ENCODE results near the gene LAMB3. TPM values are rescaled to one million over a fixed set of nuclear protein-coding genes. Genes with fewer than 3 reads are reported as not detected.

LAMB3 gene
- total and polyA plus RNA-seq, 2 donors (not counting 1 experiment from before 2014, with no cell fraction given) = 0.33 to 0.37 TPM

DNA sequence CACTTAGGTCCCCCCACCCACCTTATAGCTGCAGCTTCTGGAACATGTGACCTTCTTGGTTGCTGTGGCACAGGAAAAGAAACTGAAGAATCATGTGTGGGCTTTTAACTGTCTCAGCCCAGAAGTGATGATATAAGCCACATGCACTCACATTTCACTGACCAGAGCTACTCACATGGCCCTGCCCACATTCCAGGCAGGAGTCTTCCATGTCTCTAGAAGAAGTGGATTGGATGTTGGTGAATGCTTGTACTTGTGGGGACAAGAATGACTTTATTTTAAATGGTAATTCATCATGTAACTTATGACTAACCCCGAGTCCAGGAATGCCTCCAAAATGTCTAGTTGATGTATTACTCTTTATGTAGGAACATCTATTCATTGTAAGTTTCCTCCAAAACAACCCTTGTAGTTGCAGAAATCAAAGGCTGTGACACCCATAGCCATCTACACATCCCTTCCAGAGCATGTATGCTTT is 84.5 kb downstream of the LAMB3 start:
- POLR2A ChIA-PET = no interaction called here
- Histone ChIP-seq H2AFZ (ENCODE audit: insufficient read depth, low read depth, low read length, poor library complexity, severe bottlenecking) (no peak overlapping the region), H3K79me2 (ENCODE audit: control insufficient read depth, insufficient read depth, low read length) (no peaks in the 10 kb centered on the region), H3K4me2 (replicated peaks; ENCODE audit: low read depth, low read length, poor library complexity, severe bottlenecking) (no peak overlapping the region), H3K4me3 (ENCODE audit: control extremely low read depth in 1 of 5, extremely low read depth in 1 of 5, insufficient read depth in 1 of 5, low read depth in 2 of 5, low read length in 4 of 5) (no peak overlapping the region), H3K27me3 (replicated peaks in 1 of 4; ENCODE audit: control extremely low read depth in 1 of 4, control insufficient read depth in 3 of 4, insufficient read depth in 4 of 4, low read length in 3 of 4) (peaks cover 0 to 20% (median 11%) of the 10 kb centered on the region in 4 experiments), H3K4me1 (ENCODE audit: control insufficient read depth in 2 of 2, insufficient read depth in 2 of 2, low read length in 2 of 2) (peaks cover 4 to 5% of the 10 kb centered on the region in 2 donors), H3K9me3 (ENCODE audit: control extremely low read depth in 1 of 3, control insufficient read depth in 2 of 3, insufficient read depth in 1 of 3, low read length in 2 of 3) (no peaks in the 10 kb centered on the region), H4K20me1 (ENCODE audit: control insufficient read depth, insufficient read depth, low read length, poor library complexity, severe bottlenecking) (no peaks in the 10 kb centered on the region), H3K27ac (ENCODE audit: low read length in 2 of 2) (no peak overlapping the region), H3K36me3 (replicated peaks in 1 of 2; ENCODE audit: control extremely low read depth in 1 of 2, control insufficient read depth in 1 of 2, extremely low read depth in 1 of 2, insufficient read depth in 2 of 2, low read length in 1 of 2) (no peaks in the 10 kb centered on the region), H3K9ac (ENCODE audit: low read length) (no peak overlapping the region)
- CTCF ChIA-PET = interaction anchor here (0.9 to 5.0 kb wide), 11 partner anchors 9 to 365 kb away, joined by 3 to 59 read pairs (median 4); partner anchors contain the start of gene CAMK1G
- ATAC-seq (ENCODE audit: low read depth) = no peak
- TF ChIP-seq CTCF (IDR thresholded peaks at IDR 0.05) (no peak), EZH2 (IDR thresholded peaks at IDR 0.05; ENCODE audit: borderline replicate concordance, insufficient read depth, low read depth, low read length, poor library complexity, severe bottlenecking) (no peak)
- Mint-ChIP-seq H3K27ac (no peak overlapping the region), H3K4me1 (peaks cover 5% of the 10 kb centered on the region), H3K9me3 (ENCODE audit: insufficient read depth) (no peaks in the 10 kb centered on the region), H3K27me3 (peaks cover 48% of the 10 kb centered on the region), H3K4me3 (no peak overlapping the region)
- no CpG with 5 or more reads among the region's 1 CpG for WGBS (ENCODE audit: insufficient coverage)
- DNase-seq = no peak
- intact Hi-C loops (cut with micrococcal nuclease) = no loop called here

DNA sequence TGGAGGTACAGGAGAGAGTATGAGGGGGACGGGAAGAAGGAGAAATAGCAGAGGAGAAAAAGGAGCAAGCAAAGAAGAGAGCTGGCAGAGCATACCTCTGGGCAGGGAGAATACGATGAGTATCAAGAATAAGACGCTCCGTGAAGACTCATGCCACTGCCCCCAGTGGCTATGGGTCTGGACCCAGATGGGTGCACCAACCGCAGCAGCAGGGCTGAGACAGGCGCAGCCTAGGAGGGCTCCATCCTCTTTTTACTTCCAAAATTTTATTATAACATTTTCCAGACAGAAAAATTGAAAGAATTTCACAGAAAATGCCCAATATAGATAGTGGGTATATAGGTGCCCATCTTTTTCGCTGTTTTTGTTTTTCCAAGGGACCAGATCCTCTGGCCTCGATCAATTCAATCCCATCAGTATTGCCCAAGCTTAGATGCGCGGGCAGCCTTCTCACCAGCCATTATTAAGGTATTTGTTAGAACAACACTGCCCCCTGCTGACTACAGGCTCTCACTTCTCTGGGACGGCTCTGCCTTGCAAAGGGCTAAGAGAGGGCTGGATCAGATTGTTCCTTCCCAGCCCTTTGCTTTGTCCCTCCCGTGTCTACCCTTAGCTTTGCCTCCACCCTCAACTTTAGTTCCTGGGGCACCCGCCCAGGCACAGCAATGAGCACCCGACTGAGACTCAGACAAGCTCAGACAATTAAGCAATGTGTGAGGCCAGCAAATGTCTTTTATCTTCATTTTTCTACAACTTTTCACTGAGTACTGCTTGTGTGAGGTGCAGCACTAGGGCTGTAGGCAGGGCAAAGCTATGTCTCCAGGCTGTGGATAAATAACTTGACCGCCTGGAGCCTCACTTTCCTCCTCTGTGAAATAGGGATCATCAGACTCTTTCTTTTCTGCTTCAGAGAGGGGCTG is 86.2 kb downstream of the LAMB3 start:
- H3K4me3 Mint-ChIP-seq = no peak overlapping the region
- no peak overlapping the region for H3K27ac Mint-ChIP-seq
- peaks cover 4 to 5% of the 10 kb centered on the region in 2 donors for H3K4me1 ChIP-seq (ENCODE audit: control insufficient read depth in 2 of 2, insufficient read depth in 2 of 2, low read length in 2 of 2)
- no peak overlapping the region for H3K27ac ChIP-seq (ENCODE audit: low read length in 2 of 2)
- intact Hi-C loops (cut with micrococcal nuclease) = no loop called here
- H3K36me3 ChIP-seq (replicated peaks in 1 of 2; ENCODE audit: control extremely low read depth in 1 of 2, control insufficient read depth in 1 of 2, extremely low read depth in 1 of 2, insufficient read depth in 2 of 2, low read length in 1 of 2) = no peaks in the 10 kb centered on the region
- no peak overlapping the region for H3K9ac ChIP-seq (ENCODE audit: low read length)
- H3K27me3 ChIP-seq (replicated peaks in 1 of 4; ENCODE audit: control extremely low read depth in 1 of 4, control insufficient read depth in 3 of 4, insufficient read depth in 4 of 4, low read length in 3 of 4) = peaks cover 0 to 20% (median 11%) of the 10 kb centered on the region in 4 experiments
- ChIA-PET POLR2A (no interaction called here), CTCF (interaction anchor here (0.6 to 5.0 kb wide), 16 partner anchors 9 to 363 kb away, joined by 3 to 59 read pairs (median 4); partner anchors contain the start of genes CAMK1G and UTP25)
- ATAC-seq (ENCODE audit: low read depth) (no peak), DNase-seq (peak; percentile 63)
- no peaks in the 10 kb centered on the region for H4K20me1 ChIP-seq (ENCODE audit: control insufficient read depth, insufficient read depth, low read length, poor library complexity, severe bottlenecking)
- 48% methylated on average over 8 of the region's 15 CpGs for WGBS (ENCODE audit: insufficient coverage)
- no peak overlapping the region for H2AFZ ChIP-seq (ENCODE audit: insufficient read depth, low read depth, low read length, poor library complexity, severe bottlenecking)
- H3K9me3 Mint-ChIP-seq (ENCODE audit: insufficient read depth) = no peaks in the 10 kb centered on the region
- no peaks in the 10 kb centered on the region for H3K79me2 ChIP-seq (ENCODE audit: control insufficient read depth, insufficient read depth, low read length)
- peaks cover 5% of the 10 kb centered on the region for H3K4me1 Mint-ChIP-seq
- no peaks in the 10 kb centered on the region for H3K9me3 ChIP-seq (ENCODE audit: control extremely low read depth in 1 of 3, control insufficient read depth in 2 of 3, insufficient read depth in 1 of 3, low read length in 2 of 3)
- no peak overlapping the region for H3K4me2 ChIP-seq (replicated peaks; ENCODE audit: low read depth, low read length, poor library complexity, severe bottlenecking)
- H3K4me3 ChIP-seq (ENCODE audit: control extremely low read depth in 1 of 5, extremely low read depth in 1 of 5, insufficient read depth in 1 of 5, low read depth in 2 of 5, low read length in 4 of 5) = no peak overlapping the region
- peaks cover 39% of the 10 kb centered on the region for H3K27me3 Mint-ChIP-seq
- TF ChIP-seq CTCF (IDR thresholded peaks at IDR 0.05) = peak; percentile 75
- no peak for TF ChIP-seq EZH2 (IDR thresholded peaks at IDR 0.05; ENCODE audit: borderline replicate concordance, insufficient read depth, low read depth, low read length, poor library complexity, severe bottlenecking)
